ENCODE results near the gene SYNJ1.
A peak's percentile ranks its signal among the peaks of the same experiment; 100 is the strongest.
"Not testable (repeated sequence)": the region's sequence is repeated elsewhere in the genome, so short reads cannot be mapped to it uniquely, and the experiment has no call there.

The SYNJ1 gene

DNA sequence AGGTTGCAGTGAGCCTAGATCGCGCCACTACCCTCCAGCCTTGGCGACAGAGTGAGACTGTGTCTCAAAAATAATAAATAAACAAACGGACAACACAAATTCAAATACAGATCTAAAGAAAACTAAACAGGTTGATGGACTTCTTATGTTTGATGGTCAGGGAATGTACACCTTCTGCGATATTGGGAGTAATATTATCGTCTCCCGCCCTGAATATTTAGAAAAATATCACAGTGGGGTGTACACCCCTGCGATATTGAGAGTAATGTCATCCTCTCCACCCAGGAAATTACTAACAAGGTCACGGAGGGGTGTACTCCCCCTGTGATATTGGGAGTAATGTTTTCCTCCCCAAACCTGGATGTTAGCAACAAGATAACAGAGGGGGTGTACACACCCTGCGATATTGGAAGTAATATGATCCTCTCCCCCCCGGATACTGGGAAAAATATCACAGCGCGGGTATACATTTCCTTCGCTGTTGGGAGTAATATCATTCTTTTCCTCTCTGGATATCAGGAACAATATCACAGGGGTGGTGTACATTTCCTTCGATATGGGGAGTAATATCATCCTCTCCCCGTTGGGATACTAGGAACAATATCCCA lies 114.3 kb downstream of the SYNJ1 start:
- TF ChIP-seq, protein P1, sequence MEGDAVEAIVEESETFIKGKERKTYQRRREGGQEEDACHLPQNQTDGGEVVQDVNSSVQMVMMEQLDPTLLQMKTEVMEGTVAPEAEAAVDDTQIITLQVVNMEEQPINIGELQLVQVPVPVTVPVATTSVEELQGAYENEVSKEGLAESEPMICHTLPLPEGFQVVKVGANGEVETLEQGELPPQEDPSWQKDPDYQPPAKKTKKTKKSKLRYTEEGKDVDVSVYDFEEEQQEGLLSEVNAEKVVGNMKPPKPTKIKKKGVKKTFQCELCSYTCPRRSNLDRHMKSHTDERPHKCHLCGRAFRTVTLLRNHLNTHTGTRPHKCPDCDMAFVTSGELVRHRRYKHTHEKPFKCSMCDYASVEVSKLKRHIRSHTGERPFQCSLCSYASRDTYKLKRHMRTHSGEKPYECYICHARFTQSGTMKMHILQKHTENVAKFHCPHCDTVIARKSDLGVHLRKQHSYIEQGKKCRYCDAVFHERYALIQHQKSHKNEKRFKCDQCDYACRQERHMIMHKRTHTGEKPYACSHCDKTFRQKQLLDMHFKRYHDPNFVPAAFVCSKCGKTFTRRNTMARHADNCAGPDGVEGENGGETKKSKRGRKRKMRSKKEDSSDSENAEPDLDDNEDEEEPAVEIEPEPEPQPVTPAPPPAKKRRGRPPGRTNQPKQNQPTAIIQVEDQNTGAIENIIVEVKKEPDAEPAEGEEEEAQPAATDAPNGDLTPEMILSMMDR (conservative IDR thresholded peaks at IDR 0.05; ENCODE audit: control insufficient read depth, insufficient read depth, low read depth, low read length): no peak

GRCh38 chr21:32612999-32613337 lies 114.8 kb downstream of the SYNJ1 start:
- TF ChIP-seq, protein P1 (conservative IDR thresholded peaks at IDR 0.05; ENCODE audit: control insufficient read depth, insufficient read depth, low read depth, low read length): no peak
- peak overlapping the region; percentile 94 for H3K4me3 ChIP-seq (ENCODE audit: control insufficient read depth, low read depth, low read length)

More for the DNA sequence above, 114.3 kb downstream of the SYNJ1 start:
- DNase-seq (ENCODE audit: low read depth): no peak
- H3K4me3 ChIP-seq (ENCODE audit: control insufficient read depth, low read depth, low read length): peak overlapping the region; percentile 94

GRCh38 chr21:32612075-32612998 lies 115.5 kb downstream of the SYNJ1 start, which contains the start of gene CFAP298:
CFAP298 (minus strand) TSS chr21:32612377; CDS start chr21:32612243, 134 bp downstream.
- peak; percentile 95 for DNase-seq (ENCODE audit: low read depth)
- TF ChIP-seq, protein P1 (conservative IDR thresholded peaks at IDR 0.05; ENCODE audit: control insufficient read depth, insufficient read depth, low read depth, low read length): no peak
- H3K4me3 ChIP-seq (ENCODE audit: control insufficient read depth, low read depth, low read length): peak within 1 kb of the TSS; percentile 94

More at GRCh38 chr21:32612999-32613337, 114.8 kb downstream of the SYNJ1 start:
- no peak for DNase-seq (ENCODE audit: low read depth)

- peak; percentile 10 for DNase-seq (ENCODE audit: low read depth)
- TF ChIP-seq, protein P1 (conservative IDR thresholded peaks at IDR 0.05; ENCODE audit: control insufficient read depth, insufficient read depth, low read depth, low read length): no peak
- peak overlapping the region; percentile 94 for H3K4me3 ChIP-seq (ENCODE audit: control insufficient read depth, low read depth, low read length)
Measured at GRCh38 chr21:32611471-32611997, 116.3 kb downstream of the SYNJ1 start.

GRCh38 chr21:32610940-32611339 lies 116.9 kb downstream of the SYNJ1 start:
- DNase-seq (ENCODE audit: low read depth): not testable (repeated sequence)
- H3K4me3 ChIP-seq (ENCODE audit: control insufficient read depth, low read depth, low read length): peak overlapping the region; percentile 30

GRCh38 chr21:32608851-32609250 lies 119.0 kb downstream of the SYNJ1 start:
- no peak for DNase-seq (ENCODE audit: low read depth)
- H3K4me3 ChIP-seq (ENCODE audit: control insufficient read depth, low read depth, low read length): no peak overlapping the region
- TF ChIP-seq, protein P1 (conservative IDR thresholded peaks at IDR 0.05; ENCODE audit: control insufficient read depth, insufficient read depth, low read depth, low read length): no peak

GRCh38 chr21:32605469-32605868 lies 122.3 kb downstream of the SYNJ1 start:
- TF ChIP-seq, protein P1 (conservative IDR thresholded peaks at IDR 0.05; ENCODE audit: control insufficient read depth, insufficient read depth, low read depth, low read length): no peak
- H3K4me3 ChIP-seq (ENCODE audit: control insufficient read depth, low read depth, low read length): no peak overlapping the region
- DNase-seq (ENCODE audit: low read depth): no peak

Data from fibroblast of mammary gland (primary cell).